Right lobe of liver (tissue), 6 donors: ENCODE results near the gene FYB1. TPM values are rescaled to one million over a fixed set of nuclear protein-coding genes. Genes with fewer than 3 reads are reported as not detected.

Experiments
- ATAC-seq, 4 donors: fragments of 200-7000 bp; cut with Tn5 transposase; one replicate each; pipeline ENCODE4 v1.9.1; 2020; ENCODE audit warnings: mild to moderate bottlenecking in 4 of 4, moderate library complexity in 4 of 4
- DNase-seq, 3 donors: peaks; one replicate each; pipeline ENCODE4 v3.0.0-alpha.2; 2020
- H3K27ac ChIP-seq, 3 donors: fragments of 200-600 bp; one replicate each; pipeline ENCODE4 v1.8.0; 2022
- H3K27me3 ChIP-seq, 2 donors: fragments of 200-600 bp; one replicate each; pipeline ENCODE4 v1.8.0; 2022
- H3K36me3 ChIP-seq, 4 donors: fragments of 200-600 bp; sonication (generic) in 1 of 4; one replicate each; pipeline versions ENCODE4 v1.5.1 to v1.8.0; 2017 to 2022; ENCODE audit warnings: control low read depth in 1 of 4
- H3K4me1 ChIP-seq, 4 donors: fragments of 200-600 bp; sonication (generic) in 1 of 4; one replicate each; pipeline versions ENCODE4 v1.5.1 to v1.8.0; 2017 to 2022; ENCODE audit warnings: control low read depth in 1 of 4
- H3K4me3 ChIP-seq, 3 donors: fragments of 200-600 bp; one replicate each; pipeline ENCODE4 v1.8.0; 2022
- H3K9me3 ChIP-seq, 4 donors: fragments of 200-600 bp; sonication (generic) in 1 of 4; one replicate each; pipeline versions ENCODE4 v1.5.1 to v1.8.0; 2017 to 2022; ENCODE audit warnings: control low read depth in 1 of 4
- POLR2A ChIP-seq: fragments of 450-650 bp; IDR thresholded peaks from one replicate; pipeline ENCODE4 v1.6.1; 2017; ENCODE audit warnings: antibody characterized with exemption, mild to moderate bottlenecking
- WGBS: methylation state at CpG from one replicate; pipeline ENCODE4 v1.1.6; 2018; ENCODE audit warnings: low coverage, low lambda C conversion rate; ENCODE audit not compliant: insufficient coverage; ENCODE audit errors: missing lambda C conversion rate; 5-methylcytosine and 5-hydroxymethylcytosine counted together
- intact Hi-C, 2 donors: fragments of 100-400 bp; cut with DNase I; formaldehyde crosslinking; loops; one replicate each; pipeline versions ENCODE4 v1.11.2 to v1.14.1; 2022
- total RNA-seq, 6 experiments: library from RNA; depleted of rRNA in 2 of 6; stranded (reverse); fragments of >200 nt in 2 of 6; fragmentation: NEBNext Ultra II Directional in 3 of 6; extraction: Animal tissue kit (Norgen Biotek cat#: 25700) in 3 of 6; gene quantifications; one replicate each; pipeline versions ENCODE4 v1.1.0 to v1.2.4, GENCODE V29; 2016 to 2023
- TF ChIP-seq, protein P1 (sequence below), 4 donors: fragments of 200-600 bp in 3 of 4; fragments of 450-650 bp in 1 of 4; IDR thresholded peaks; one replicate each; pipeline versions ENCODE4 v1.5.1 to v1.8.0; 2016 to 2022; ENCODE audit warnings: antibody characterized with exemption in 4 of 4, mild to moderate bottlenecking in 2 of 4
- donor health status: DM: no; HTN: yes; CAD: no.
- donor health status: DM: no; HTN: no; CAD: no.
- donor health status: DM: no; HTN: no; CAD: no.
- donor health status: DM: no; HTN: yes; CAD: no.
- donor health status: DM: no; HTN: yes; CAD: no.

The FYB1 gene
- total RNA-seq, 6 experiments from 2014 or later = 3.7 to 15.3 (median 9.1) TPM

DNA sequence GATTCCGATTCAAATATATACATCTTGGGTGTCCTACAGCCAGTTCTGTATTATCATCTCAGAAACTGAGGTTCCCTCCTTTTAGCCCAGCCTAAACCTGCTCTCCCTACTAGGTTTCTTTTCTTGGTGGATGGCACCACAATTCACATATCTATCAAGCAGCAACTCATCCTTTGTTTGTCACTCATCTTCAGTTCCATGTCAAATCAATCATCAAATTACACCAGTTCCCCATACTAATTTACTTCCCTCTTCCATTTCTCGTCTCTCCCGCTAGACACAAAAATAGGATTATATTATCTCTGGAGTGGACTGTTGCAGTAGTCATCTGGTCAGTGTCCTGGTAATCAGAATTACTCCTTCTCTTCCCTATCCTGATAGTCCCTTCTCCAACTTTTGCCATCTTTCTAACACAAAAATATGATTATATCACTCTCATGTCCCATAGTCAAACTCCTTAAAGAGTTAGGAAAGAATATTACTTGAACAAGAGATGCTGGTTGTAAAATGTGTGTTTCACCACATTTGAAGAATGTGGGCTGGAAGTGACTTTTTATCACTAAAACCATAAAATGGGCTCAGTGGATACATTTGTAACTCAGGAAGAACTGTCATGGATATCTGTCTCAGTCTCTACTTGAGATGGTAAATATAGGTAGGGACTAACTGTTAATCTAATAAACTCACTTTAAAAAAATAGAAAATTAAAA lies 76.1 kb downstream of the FYB1 start:
- WGBS = 70% methylated on average over 3 of the region's 3 CpGs
- Histone ChIP-seq H3K9me3 (no peaks in the 10 kb centered on the region), H3K4me3 (no peak overlapping the region), H3K27me3 (no peaks in the 10 kb centered on the region), H3K27ac (no peak overlapping the region), H3K36me3 (no peaks in the 10 kb centered on the region), H3K4me1 (no peaks in the 10 kb centered on the region)
- TF ChIP-seq, protein P1, sequence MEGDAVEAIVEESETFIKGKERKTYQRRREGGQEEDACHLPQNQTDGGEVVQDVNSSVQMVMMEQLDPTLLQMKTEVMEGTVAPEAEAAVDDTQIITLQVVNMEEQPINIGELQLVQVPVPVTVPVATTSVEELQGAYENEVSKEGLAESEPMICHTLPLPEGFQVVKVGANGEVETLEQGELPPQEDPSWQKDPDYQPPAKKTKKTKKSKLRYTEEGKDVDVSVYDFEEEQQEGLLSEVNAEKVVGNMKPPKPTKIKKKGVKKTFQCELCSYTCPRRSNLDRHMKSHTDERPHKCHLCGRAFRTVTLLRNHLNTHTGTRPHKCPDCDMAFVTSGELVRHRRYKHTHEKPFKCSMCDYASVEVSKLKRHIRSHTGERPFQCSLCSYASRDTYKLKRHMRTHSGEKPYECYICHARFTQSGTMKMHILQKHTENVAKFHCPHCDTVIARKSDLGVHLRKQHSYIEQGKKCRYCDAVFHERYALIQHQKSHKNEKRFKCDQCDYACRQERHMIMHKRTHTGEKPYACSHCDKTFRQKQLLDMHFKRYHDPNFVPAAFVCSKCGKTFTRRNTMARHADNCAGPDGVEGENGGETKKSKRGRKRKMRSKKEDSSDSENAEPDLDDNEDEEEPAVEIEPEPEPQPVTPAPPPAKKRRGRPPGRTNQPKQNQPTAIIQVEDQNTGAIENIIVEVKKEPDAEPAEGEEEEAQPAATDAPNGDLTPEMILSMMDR (IDR thresholded peaks at IDR 0.05) = no peak
- no peak for TF ChIP-seq POLR2A
- ATAC-seq = no peak
- DNase-seq = no peak
- intact Hi-C loops = no loop called here

DNA sequence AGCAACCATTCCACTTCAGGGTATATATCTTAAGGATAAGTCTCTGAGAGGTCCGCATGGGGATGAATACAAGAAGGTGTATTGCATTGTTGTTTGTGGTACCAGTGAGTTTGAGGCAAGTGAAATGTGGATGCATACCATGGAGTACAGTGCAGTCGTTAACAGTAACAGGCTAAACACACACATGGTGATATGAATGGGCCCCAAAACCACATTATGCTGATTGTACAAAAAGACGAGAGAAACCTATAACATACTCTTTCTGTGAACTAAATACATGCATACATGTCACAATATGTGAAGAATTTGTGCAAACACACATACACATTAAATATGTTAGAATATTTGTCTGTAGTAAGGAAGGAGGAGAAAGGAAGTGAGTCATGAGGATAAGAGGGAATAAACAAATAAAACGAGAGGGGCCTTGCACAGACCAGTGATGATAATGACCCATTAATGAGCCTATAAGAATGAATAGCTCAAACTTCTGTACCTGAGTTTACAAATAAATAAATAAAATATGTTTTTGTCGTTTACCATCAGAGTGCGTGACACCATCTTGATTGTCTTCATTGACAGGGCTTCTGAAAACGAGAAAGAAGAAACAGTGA lies 78.7 kb downstream of the FYB1 start:
- Histone ChIP-seq H3K27me3 (no peaks in the 10 kb centered on the region), H3K36me3 (no peaks in the 10 kb centered on the region), H3K4me1 (no peaks in the 10 kb centered on the region), H3K4me3 (no peak overlapping the region), H3K9me3 (no peaks in the 10 kb centered on the region), H3K27ac (no peak overlapping the region)
- DNase-seq (no peak), ATAC-seq (no peak)
- WGBS = 67% methylated on average over 7 of the region's 7 CpGs
- TF ChIP-seq POLR2A = no peak
- TF ChIP-seq, protein P1 (IDR thresholded peaks at IDR 0.05) = no peak
- intact Hi-C loops = no loop called here

DNA sequence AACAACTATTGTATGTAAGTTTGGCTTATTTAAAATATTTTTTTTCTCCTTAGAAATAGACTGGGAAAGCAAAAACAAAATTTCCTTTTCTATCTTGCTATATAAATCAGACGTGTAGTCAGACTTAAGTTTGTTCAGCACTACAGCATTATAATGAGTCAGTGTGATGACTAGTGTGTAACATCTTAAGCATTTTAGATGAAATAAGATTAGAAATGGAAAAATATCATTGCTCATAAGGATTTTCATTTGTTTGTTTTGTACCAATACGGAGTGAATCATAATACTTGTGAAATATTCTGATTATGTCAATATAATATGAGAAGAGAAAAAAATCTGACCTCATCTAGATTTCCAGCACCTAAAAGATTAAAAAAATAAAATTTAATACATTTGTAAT lies 80.5 kb downstream of the FYB1 start:
- TF ChIP-seq, protein P1 (IDR thresholded peaks at IDR 0.05) = no peak
- TF ChIP-seq POLR2A = no peak
- Histone ChIP-seq H3K27me3 (no peaks in the 10 kb centered on the region), H3K4me3 (no peak overlapping the region), H3K27ac (no peak overlapping the region), H3K36me3 (no peaks in the 10 kb centered on the region), H3K9me3 (no peaks in the 10 kb centered on the region), H3K4me1 (no peaks in the 10 kb centered on the region)
- ATAC-seq (no peak), DNase-seq (no peak)
- intact Hi-C loops = no loop called here
- WGBS = 59% methylated on average over 2 of the region's 2 CpGs

DNA sequence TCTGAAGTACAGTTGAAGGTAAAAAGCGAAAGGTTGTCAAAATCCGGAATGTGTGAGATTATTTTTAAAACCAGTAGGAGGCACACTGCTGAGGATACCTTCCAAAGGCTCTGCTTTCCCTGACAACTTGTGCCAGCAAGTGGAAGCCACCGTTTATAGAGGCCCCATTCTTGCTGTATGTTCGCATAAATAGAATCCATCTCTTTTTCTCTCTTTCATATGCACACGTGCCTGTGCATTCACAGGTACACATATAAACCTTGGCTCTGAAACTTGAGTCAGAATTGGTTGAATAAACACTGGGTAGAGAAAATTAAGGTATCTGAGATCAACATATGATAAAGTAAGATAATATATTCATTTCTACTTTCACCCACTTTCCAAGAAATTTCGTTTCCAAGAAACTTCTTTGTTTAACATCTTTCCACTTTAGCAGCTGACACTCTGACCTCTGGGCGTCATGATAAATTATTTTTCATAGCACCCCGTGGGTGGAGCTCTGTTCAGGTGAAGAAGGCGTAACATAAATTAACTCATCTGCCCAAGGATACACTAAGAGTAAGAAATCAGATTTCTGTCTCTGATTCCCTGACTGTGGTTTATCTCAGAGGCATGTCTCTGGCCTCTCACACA lies 81.4 kb downstream of the FYB1 start:
- intact Hi-C loops = no loop called here
- DNase-seq (no peak), ATAC-seq (no peak)
- no peak overlapping the region for H3K27ac ChIP-seq
- H3K4me1 ChIP-seq = no peaks in the 10 kb centered on the region
- no peaks in the 10 kb centered on the region for H3K36me3 ChIP-seq
- H3K9me3 ChIP-seq = no peaks in the 10 kb centered on the region
- no peaks in the 10 kb centered on the region for H3K27me3 ChIP-seq
- WGBS = 65% methylated on average over 9 of the region's 9 CpGs
- H3K4me3 ChIP-seq = no peak overlapping the region
- TF ChIP-seq, protein P1 (IDR thresholded peaks at IDR 0.05) = no peak
- no peak for TF ChIP-seq POLR2A
